NOMO-1 (cell line): ENCODE measurements around the gene SP100.
"Not testable (repeated sequence)": the region's sequence is repeated elsewhere in the genome, so short reads cannot be mapped to it uniquely, and the experiment has no call there.

ENCODE experiments used
- DNase-seq, 2 experiments: peaks; one replicate each; lab custom pipeline; 2025; ENCODE audit not compliant: unreplicated experiment in 2 of 2; lab: John Stamatoyannopoulos, UW

The SP100 gene

DNA sequence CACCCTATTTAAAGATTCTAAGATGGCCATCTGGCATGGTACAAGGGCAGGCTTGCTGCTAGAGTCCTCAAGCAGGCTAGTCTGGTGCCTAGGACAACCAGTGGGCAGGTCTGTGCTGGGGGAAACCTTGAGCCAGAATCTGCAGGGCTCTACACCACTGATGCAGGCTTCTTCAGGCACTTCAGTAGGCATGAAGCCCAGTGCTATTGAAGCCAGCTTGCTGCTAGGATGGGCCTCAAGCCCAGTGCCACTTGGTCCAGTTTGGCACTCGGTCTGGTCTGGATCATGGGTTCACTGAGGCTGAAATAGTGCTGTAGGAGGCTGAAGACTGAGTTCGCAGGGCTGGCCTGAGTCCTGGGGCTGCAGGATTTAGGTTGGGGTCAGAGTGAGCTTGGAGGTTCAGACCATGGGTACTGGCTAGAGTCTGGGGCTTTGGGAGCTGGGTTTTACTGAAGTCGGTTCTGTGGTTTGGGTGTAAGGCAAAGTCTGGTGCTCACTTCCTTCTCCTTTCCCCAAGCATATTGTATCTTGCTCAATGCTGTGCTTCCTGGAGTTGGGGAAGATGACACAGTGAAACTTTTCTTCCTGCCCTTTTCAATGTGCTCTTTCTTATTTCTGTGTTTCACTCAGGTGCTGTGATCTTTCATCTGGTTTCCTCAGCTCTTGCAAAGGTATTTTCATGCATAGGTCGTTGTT is 41.2 kb downstream of the SP100 start:
- DNase-seq: peak; percentile 82 to 88

- no peak for DNase-seq
Measured at GRCh38 chr2:230457793-230458192, 41.8 kb downstream of the SP100 start.

- DNase-seq: peak; percentile 23 to 43
Measured at GRCh38 chr2:230459216-230459615, 43.2 kb downstream of the SP100 start.

DNA sequence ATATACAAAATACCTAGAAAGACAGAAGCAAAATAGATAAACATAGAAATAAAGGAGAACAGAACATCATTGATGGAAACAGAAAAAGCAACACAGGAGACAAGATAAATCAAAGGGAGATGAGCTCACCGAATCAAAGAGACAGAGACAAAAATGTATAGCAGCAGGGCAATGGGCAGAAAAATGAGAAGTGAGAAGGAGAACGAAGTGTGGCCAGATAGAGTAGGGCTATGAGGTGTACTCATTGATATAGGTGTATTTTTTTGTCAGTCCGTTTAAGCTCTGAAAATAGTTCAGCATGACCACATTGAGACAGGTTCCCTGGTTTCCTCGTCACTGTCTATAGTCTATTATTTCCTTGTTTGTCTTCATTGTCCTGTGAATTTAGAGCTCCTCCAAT is 55.1 kb downstream of the SP100 start:
- DNase-seq: no peak

DNA sequence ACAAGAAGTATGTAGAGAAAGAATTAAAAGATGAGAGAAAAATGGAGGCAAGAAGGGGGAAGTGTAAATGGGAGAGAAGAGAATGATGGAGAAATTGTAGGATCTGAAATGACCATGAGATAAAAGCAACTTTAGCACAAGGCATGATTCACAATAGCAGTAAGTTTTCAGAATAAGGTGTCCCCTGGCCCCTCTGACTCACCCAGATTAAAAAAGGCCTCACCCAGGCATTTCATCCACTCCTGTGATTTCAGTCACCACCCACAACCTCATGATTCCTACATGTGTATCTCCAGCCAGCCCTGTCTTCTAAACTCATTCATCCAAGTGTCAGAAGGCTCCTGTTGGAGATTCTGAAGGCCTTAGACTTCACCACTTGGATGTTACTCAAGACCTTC is 56.6 kb downstream of the SP100 start:
- peak in 1 of 2 experiments; percentile 38 for DNase-seq

- DNase-seq: peak in 1 of 2 experiments; percentile 15
Measured at GRCh38 chr2:230473378-230473777, 57.4 kb downstream of the SP100 start.

DNA sequence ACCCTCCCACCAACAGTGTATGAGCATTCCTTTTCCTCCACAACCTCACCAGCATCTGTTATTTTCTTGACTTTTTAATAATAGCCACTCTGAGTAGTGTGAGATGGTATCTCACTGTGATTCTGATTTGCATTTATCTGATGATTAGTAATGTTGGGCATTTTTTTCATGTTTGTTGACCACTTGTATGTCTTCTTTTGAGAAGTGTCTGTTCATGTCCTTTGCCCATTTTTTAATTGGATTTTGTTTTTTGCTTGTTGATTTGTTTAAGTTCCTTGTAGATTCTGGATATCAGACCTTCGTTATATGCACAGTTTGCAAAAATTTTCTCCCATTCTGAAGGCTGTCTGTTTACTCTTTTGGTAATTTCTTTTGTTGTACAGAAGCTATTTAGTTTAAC is 59.1 kb downstream of the SP100 start:
- no peak for DNase-seq

DNA sequence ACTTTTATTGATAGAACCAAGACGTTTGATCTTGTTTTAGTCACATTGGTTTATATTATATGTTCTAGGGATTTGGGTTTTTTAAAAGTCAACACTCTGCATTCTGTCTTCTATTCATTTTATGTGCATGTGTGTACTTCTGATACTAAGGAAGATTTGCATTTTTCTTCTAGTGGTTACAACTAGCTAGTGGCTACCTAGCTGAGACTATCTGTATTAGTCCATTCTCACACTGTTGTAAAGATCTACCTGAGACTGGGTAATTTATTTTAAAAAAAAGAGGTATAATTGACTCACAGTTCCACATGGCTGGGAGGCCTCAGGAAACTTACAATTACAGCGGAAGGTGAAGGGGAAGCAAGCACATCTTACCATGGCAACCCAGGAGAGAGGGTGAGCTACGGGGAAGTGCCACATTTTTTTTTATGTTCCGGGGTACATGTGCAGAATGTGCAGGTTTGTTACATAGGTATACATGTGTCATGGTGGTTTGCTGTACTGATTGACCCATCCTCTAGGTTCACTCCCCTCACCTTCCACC is 69.9 kb downstream of the SP100 start:
- no peak for DNase-seq

DNA sequence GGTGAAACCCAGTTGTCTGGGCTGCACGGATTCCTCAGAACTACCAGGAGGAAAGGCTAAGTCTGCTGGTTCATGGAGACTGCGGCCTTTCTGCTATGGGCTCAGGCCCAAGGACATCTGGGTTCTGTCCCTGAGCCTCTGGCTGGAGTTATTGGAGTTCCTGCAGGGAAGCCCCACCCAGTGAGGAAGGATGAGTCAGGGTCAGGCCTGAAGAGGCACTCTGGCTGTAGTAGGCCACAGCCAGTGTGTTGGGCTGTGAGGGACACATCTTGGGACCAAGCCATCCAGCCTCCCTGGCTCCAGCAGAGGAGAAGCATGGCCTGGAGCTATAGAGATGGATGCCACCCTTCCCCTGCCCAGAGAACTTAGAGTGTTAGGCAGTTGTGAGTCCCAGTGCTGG is 75.2 kb downstream of the SP100 start:
- DNase-seq: not testable (repeated sequence)

- no peak for DNase-seq
Measured at GRCh38 chr2:230492107-230492506, 76.1 kb downstream of the SP100 start.

DNA sequence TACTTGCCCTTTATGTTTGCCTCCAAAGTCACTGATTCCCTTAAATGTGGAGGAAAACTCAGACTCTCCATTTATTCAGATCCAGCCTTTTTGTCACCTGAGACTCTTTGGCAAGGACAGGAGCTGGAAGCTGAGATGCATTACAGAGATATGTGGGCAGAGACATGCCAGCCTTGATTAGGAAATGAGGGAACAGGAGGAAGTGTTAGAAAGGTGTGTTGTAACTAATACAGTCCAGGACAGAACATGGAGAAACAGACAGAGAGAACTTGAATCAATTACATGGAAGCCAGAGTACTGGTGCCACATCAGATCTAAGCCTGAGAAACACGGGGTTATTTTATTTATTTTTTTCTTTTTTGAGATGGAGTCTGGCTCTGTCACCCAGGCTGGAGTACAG is 79.0 kb downstream of the SP100 start:
- DNase-seq: no peak

GRCh38 chr2:230496891-230497290 is 80.9 kb downstream of the SP100 start:
- peak; percentile 60 to 65 for DNase-seq

DNA sequence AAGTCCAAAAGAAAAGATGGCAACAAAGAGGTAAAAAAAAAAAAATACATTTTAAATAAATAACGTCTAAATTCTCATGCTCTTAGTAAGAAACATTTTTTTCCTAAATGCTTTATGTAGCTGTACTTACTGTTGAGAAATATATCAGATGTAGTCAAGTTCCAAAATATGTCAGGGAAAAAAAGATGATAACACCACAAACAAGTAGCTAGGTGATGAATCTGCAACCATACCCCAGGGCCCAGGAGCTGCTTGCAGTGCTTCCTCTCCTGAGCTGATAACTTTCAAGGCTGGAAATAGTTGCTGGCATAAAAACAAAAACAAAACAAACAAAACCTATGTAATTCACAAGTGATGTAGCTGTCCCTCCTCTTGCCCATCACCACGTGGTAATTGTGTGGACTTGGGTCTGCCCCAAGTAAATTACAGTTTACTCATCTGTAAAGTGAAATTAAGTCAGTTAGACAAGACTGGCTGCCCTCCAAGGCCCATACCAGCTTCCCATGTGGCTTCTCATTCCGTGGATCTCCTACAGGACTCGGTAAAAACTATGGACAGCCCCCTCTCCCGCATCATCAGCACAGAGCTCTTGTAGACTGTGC is 82.6 kb downstream of the SP100 start:
- no peak for DNase-seq

- no peak for DNase-seq
Measured at GRCh38 chr2:230502593-230502992, 86.6 kb downstream of the SP100 start.

DNA sequence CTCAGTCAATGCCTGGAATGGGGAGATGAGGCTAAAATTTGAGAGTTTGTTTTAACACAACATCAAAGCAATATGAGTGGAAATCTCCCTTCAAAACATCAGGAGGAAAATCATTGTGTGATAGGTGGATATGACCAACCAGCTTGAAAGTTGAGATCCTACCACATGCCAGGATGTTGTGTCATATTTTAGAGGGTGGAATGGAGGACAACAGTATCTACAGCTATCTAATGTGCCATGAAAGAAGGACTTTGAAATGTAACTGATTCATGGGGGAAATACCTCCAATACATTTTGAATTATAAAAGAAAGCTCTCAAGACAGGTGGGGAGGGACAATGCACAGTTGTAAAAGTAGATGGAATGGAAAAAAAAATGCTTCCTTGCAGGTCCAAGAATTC is 87.8 kb downstream of the SP100 start:
- no peak for DNase-seq

DNA sequence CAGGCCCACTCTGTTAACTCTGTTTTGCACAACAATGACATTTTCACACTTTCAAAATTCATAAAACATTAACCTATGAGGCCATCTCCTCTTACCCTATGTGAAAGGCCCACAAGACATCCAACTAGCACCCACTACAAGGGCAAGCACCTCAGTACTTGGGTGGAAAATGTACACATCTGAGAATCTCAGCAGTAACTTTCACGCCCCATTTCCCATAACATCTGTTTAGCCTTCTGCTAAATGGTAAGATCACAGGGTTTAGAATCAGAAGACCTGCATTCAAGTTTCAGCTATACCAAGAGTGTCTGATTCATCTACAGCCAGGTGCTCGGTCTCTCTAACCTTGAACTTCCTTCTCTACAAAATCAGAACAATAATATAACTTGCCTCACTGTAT is 89.2 kb downstream of the SP100 start:
- no peak for DNase-seq

DNA sequence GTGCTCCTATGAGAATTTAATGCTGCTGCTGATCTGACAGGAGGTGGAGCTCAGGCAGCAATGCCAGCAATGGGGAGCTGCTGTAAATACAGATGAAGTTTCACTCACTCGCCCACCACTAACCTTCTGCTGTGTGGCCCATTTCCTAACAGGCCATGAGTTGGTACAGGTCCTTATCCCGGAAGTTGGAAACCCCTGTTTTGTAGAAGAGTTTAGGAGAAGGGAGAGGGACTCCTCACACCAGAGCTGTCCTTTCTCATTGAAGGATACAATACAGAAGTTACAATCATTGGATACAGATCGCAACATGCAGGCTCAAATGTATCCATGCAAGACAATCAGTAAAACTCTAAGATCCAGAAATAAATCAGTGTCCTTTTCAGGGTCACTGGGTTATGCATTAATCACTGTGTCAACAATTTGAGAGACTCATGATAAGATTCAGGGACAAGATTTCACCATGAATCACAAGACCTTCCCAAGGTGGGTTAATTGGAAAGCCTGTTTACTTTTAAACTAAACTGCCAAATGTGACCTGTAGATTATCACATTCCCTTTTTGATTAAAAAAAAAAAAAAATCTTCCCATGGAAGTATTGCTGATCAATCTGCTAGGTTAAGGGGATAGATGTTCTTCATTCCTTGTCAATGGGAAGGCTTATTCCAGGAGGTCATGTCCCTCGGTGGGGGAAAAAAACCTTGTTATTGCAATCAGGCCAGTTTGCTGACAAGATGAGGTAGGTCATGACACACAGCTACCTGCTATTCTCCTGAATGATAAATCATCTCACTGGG is 97.2 kb downstream of the SP100 start:
- no peak for DNase-seq

GRCh38 chr2:230520061-230520874 is 104.3 kb downstream of the SP100 start:
- DNase-seq: no peak

DNA sequence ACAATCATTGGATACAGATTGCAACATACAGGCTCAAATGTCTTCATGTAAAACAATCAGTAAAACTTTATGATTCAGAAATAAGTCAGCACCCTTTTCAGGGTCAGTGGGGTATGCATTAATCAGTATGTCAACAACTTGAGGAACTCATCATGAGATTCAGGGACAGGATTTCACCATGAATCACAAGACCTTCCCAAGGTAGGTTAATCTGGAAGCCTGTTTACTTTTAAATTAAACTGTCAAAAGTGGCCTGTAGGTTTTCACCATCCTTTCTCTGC is 104.8 kb downstream of the SP100 start:
- DNase-seq: no peak

DNA sequence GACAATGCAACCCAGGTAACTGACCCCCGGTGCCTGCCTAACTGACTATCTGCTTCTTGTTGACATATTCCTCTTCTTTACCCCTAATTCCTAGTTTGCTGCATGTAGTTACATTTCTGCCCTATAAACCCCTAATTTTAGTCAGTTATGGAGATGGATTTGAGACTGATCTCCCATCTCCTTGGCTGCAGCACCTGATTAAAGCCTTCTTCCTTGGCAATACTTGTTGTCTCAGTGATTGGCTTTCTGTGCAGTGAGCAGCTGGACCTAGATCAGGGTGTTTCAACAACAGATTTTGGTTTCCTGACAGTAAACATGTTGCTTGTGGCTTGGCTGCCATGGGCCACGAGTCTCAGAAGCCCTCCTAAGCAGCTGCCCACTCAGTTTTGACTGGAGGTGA is 105.4 kb downstream of the SP100 start:
- no peak for DNase-seq

GRCh38 chr2:230525682-230526081 is 109.7 kb downstream of the SP100 start:
- no peak for DNase-seq
